Mesenchymal stem cell (in vitro differentiated cells and primary cell): ENCODE measurements around the gene ADO.

Experiments
- DNase-seq: peaks from one replicate; pipeline ENCODE4 v3.0.0-alpha.2; 2013
- H2AFZ ChIP-seq: one replicate; pipeline ENCODE4 v1.6.1; 2013; ENCODE audit warnings: low read depth, mild to moderate bottlenecking, control low read depth, inconsistent platforms, low read length, moderate library complexity
- H2AK5ac ChIP-seq: 2 replicates; pipeline ENCODE4 v1.6.1; 2013; ENCODE audit warnings: low read length, moderate library complexity, mild to moderate bottlenecking, inconsistent platforms; ENCODE audit not compliant: severe bottlenecking
- H2BK120ac ChIP-seq: one replicate; pipeline ENCODE4 v1.6.1; 2013; ENCODE audit warnings: low read depth, mild to moderate bottlenecking, inconsistent platforms, low read length, moderate library complexity
- H2BK12ac ChIP-seq, 2 experiments: one replicate each; pipeline ENCODE4 v1.6.1; 2013; ENCODE audit warnings: inconsistent platforms in 2 of 2, low read length in 2 of 2, mild to moderate bottlenecking in 2 of 2, moderate library complexity in 2 of 2, control low read depth in 1 of 2
- H2BK15ac ChIP-seq: one replicate; pipeline ENCODE4 v1.6.1; 2013; ENCODE audit warnings: mild to moderate bottlenecking, low read depth, inconsistent platforms; ENCODE audit not compliant: poor library complexity, severe bottlenecking
- H2BK5ac ChIP-seq: 2 replicates; pipeline ENCODE4 v1.6.1; 2013; ENCODE audit warnings: low read depth, mild to moderate bottlenecking, low read length, control low read depth, inconsistent platforms; ENCODE audit not compliant: poor library complexity, severe bottlenecking
- H3K14ac ChIP-seq, 2 experiments: one replicate each; pipeline ENCODE4 v1.6.1; 2013; ENCODE audit warnings: inconsistent platforms in 2 of 2, low read length in 2 of 2, control low read depth in 1 of 2, mild to moderate bottlenecking in 1 of 2, moderate library complexity in 1 of 2
- H3K18ac ChIP-seq, 2 experiments: one replicate each; pipeline ENCODE4 v1.6.1; 2013; ENCODE audit warnings: inconsistent platforms in 2 of 2, low read length in 2 of 2, control low read depth in 1 of 2, low read depth in 1 of 2, mild to moderate bottlenecking in 1 of 2
- H3K23ac ChIP-seq, 2 experiments: one replicate each; pipeline ENCODE4 v1.6.1; 2013; ENCODE audit warnings: inconsistent platforms in 2 of 2, low read length in 2 of 2, mild to moderate bottlenecking in 2 of 2, moderate library complexity in 2 of 2, control low read depth in 1 of 2
- H3K27ac ChIP-seq: 2 replicates; pipeline ENCODE4 v1.5.1; 2013; ENCODE audit warnings: mild to moderate bottlenecking, moderate library complexity, low read length, control low read depth, inconsistent platforms; ENCODE audit not compliant: poor library complexity, severe bottlenecking
- H3K27me3 ChIP-seq, 2 experiments: 2 replicates each; pipeline versions ENCODE4 v1.6.1 to v1.7.0; 2013; ENCODE audit warnings: low read length in 2 of 2, mild to moderate bottlenecking in 2 of 2, moderate library complexity in 2 of 2, control low read depth in 1 of 2, inconsistent platforms in 1 of 2; ENCODE audit not compliant: control insufficient read depth in 1 of 2, insufficient read depth in 1 of 2
- H3K36me3 ChIP-seq, 2 experiments: 2 replicates each; pipeline versions ENCODE4 v1.6.1 to v1.7.0; 2013; ENCODE audit warnings: low read length in 2 of 2, control low read depth in 1 of 2, inconsistent platforms in 1 of 2, low read depth in 1 of 2, mild to moderate bottlenecking in 1 of 2; ENCODE audit not compliant: insufficient read depth in 2 of 2, control insufficient read depth in 1 of 2
- H3K4ac ChIP-seq, 2 experiments: one replicate each; pipeline ENCODE4 v1.6.1; 2013; ENCODE audit warnings: inconsistent platforms in 2 of 2, low read length in 2 of 2, mild to moderate bottlenecking in 2 of 2, moderate library complexity in 2 of 2, control low read depth in 1 of 2, low read depth in 1 of 2
- H3K4me1 ChIP-seq: 2 replicates; pipeline ENCODE4 v1.6.1; 2013; ENCODE audit warnings: low read depth, low read length, control low read depth; ENCODE audit not compliant: control insufficient read depth, insufficient read depth
- H3K4me2 ChIP-seq: 2 replicates; pipeline ENCODE4 v1.6.1; 2013; ENCODE audit warnings: low read length, mild to moderate bottlenecking, inconsistent platforms; ENCODE audit not compliant: poor library complexity, severe bottlenecking
- H3K4me3 ChIP-seq, 2 experiments: 2 replicates each; pipeline versions ENCODE4 v1.5.1 to v1.7.0; 2013; ENCODE audit warnings: low read length in 2 of 2, mild to moderate bottlenecking in 2 of 2, control low read depth in 1 of 2, low read depth in 1 of 2; ENCODE audit not compliant: insufficient read depth in 1 of 2
- H3K79me1 ChIP-seq: replicated peaks from 2 replicates; pipeline ENCODE4 v1.6.1; 2013; ENCODE audit warnings: mild to moderate bottlenecking, control low read depth, low read length, inconsistent platforms; ENCODE audit not compliant: poor library complexity, severe bottlenecking
- H3K9ac ChIP-seq: 2 replicates; pipeline ENCODE4 v1.7.0; 2013; ENCODE audit warnings: mild to moderate bottlenecking, low read length, moderate library complexity
- H3K9me3 ChIP-seq: 2 replicates; pipeline ENCODE4 v1.7.0; 2013; ENCODE audit warnings: mild to moderate bottlenecking, low read length; ENCODE audit not compliant: control insufficient read depth
- H4K8ac ChIP-seq: one replicate; pipeline ENCODE4 v1.6.1; 2013; ENCODE audit warnings: inconsistent platforms, mild to moderate bottlenecking, low read length, moderate library complexity
- H4K91ac ChIP-seq: one replicate; pipeline ENCODE4 v1.6.1; 2013; ENCODE audit warnings: mild to moderate bottlenecking, low read length, inconsistent platforms
- WGBS: methylation state at CpG from one replicate; pipeline ENCODE4 v1.1.7; 2013; ENCODE audit warnings: mixed read lengths; 5-methylcytosine and 5-hydroxymethylcytosine counted together

The ADO gene

DNA sequence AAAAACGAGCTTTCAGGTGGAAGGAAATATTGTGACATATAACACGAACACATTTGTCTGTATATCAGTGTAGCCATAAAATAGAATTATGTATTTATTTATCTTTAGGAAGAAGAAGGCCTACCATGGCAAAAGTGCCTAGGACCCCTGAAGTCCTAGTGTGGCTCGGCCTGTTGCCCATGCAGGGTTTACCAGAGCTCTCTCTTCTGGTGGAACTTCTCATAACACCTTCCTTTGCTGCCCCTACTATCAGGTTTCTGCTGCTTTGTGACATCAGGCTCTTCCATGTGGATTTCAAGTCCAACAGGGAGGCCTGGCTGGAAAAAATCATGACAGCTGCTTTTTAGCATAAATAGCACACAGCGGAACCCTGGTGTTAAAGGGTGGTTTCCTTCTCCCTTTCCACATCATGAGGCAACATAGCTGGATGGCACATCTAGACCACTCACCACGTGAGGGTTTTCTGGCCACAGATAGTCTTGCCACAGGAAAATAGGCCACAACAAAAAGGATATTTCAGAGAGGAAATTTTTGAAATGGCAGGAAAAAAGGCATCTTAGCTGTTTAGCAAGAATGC lies 44.8 kb upstream of the ADO start:
- H2BK120ac ChIP-seq, result no peak overlapping the region
- no peaks in the 10 kb centered on the region for H3K79me1 ChIP-seq
- H4K91ac ChIP-seq, result no peak overlapping the region
- no peak overlapping the region for H2BK5ac ChIP-seq
- H4K8ac ChIP-seq, result no peak overlapping the region
- H2AK5ac ChIP-seq, result no peak overlapping the region
- H3K4ac ChIP-seq, result no peak overlapping the region
- H3K9me3 ChIP-seq, result no peaks in the 10 kb centered on the region
- H3K23ac ChIP-seq, result no peak overlapping the region
- H2BK12ac ChIP-seq, result no peak overlapping the region
- no peak overlapping the region for H3K9ac ChIP-seq
- no peak overlapping the region for H3K4me2 ChIP-seq
- H3K36me3 ChIP-seq, result no peaks in the 10 kb centered on the region
- H3K4me1 ChIP-seq, result no peaks in the 10 kb centered on the region
- no peak overlapping the region for H3K4me3 ChIP-seq
- H3K14ac ChIP-seq, result no peak overlapping the region
- no peak overlapping the region for H2BK15ac ChIP-seq
- no peak for DNase-seq
- H3K27ac ChIP-seq, result no peak overlapping the region
- WGBS, result 75% methylated on average over 4 of the region's 5 CpGs
- H3K27me3 ChIP-seq, result no peaks in the 10 kb centered on the region
- H2AFZ ChIP-seq, result no peak overlapping the region
- H3K18ac ChIP-seq, result no peak overlapping the region

DNA sequence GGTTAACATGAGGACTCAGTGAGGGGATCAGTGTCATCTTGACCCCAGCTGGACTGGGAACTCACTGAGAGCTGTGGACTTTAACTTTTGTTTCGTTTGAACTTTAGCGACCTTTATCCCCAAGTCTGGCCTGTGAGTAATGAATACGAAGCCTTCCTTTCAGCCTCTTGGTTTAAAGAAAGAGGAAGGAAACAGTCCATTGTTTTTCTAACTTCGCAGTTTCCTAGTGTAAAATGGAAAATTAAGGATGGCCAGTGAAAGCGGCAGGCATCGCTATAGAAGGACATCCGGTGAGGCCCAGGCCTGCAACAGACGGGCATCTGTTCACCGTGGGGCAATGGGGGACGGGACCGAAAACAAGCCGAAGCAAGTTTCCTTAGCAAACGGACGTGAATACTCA lies 44.1 kb upstream of the ADO start:
- Histone ChIP-seq H3K36me3 (no peaks in the 10 kb centered on the region), H4K91ac (no peak overlapping the region), H2AK5ac (no peak overlapping the region), H4K8ac (no peak overlapping the region), H3K4me1 (no peaks in the 10 kb centered on the region), H3K79me1 (no peaks in the 10 kb centered on the region), H3K9ac (no peak overlapping the region), H2BK120ac (no peak overlapping the region), H2BK15ac (no peak overlapping the region), H2BK12ac (no peak overlapping the region), H2BK5ac (no peak overlapping the region), H3K4me3 (no peak overlapping the region), H2AFZ (no peak overlapping the region), H3K9me3 (no peaks in the 10 kb centered on the region), H3K14ac (no peak overlapping the region), H3K4me2 (no peak overlapping the region), H3K27me3 (no peaks in the 10 kb centered on the region), H3K18ac (no peak overlapping the region), H3K4ac (no peak overlapping the region), H3K27ac (no peak overlapping the region), H3K23ac (no peak overlapping the region)
- WGBS, result 91% methylated on average over 14 of the region's 14 CpGs
- DNase-seq, result no peak

DNA sequence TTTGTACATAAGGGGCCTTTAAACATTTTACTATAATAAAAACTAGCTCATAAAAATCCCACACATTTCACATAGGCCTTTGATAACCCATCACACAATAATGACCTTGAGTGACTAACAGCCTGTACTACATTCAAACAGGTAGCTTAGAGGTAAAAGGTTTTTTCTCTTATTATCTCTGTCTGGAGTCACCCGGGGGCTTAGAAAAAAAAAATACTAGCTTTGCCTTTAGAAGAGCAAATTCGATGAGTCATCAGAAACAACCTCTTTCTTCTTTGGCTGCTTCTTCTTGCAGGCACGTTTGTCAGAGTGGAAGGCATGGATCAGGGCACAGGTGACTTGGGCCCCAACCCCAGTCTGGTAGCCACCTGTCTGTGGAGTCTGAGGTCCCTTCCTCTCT lies 43.4 kb upstream of the ADO start:
- no peak overlapping the region for H2AFZ ChIP-seq
- no peak overlapping the region for H3K23ac ChIP-seq
- no peak overlapping the region for H3K4me2 ChIP-seq
- no peak overlapping the region for H3K14ac ChIP-seq
- H2BK12ac ChIP-seq, result no peak overlapping the region
- no peak overlapping the region for H4K91ac ChIP-seq
- DNase-seq, result no peak
- no peak overlapping the region for H2BK120ac ChIP-seq
- no peak overlapping the region for H2BK5ac ChIP-seq
- no peaks in the 10 kb centered on the region for H3K79me1 ChIP-seq
- H3K4me1 ChIP-seq, result no peaks in the 10 kb centered on the region
- H3K27me3 ChIP-seq, result no peaks in the 10 kb centered on the region
- no peak overlapping the region for H3K9ac ChIP-seq
- no peak overlapping the region for H3K4ac ChIP-seq
- 81% methylated on average over 3 of the region's 3 CpGs for WGBS
- no peaks in the 10 kb centered on the region for H3K36me3 ChIP-seq
- H2BK15ac ChIP-seq, result no peak overlapping the region
- H3K27ac ChIP-seq, result no peak overlapping the region
- no peak overlapping the region for H2AK5ac ChIP-seq
- H4K8ac ChIP-seq, result no peak overlapping the region
- no peaks in the 10 kb centered on the region for H3K9me3 ChIP-seq
- no peak overlapping the region for H3K18ac ChIP-seq
- no peak overlapping the region for H3K4me3 ChIP-seq

DNA sequence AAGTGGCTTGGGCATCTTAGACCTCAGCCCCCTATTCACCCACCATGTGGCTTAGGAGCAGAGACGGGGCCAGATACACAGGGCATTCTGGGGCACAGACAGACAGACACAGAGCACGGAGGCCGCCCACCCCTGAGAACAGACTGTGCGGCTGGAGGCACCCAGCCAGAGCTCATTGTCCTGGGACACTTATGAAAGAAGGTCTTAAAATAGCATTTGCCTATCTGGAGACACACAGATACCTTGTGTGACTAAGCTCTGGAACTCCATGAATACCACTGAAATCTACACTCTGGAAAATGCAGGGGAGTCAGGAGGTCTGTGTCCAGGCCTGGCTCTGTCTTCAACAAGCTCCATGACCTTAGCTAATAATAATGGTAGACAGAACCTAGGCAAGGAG lies 41.4 kb upstream of the ADO start:
- Histone ChIP-seq H3K4me1 (no peaks in the 10 kb centered on the region), H3K9ac (no peak overlapping the region), H4K8ac (no peak overlapping the region), H3K36me3 (no peaks in the 10 kb centered on the region), H3K79me1 (no peaks in the 10 kb centered on the region), H2BK12ac (no peak overlapping the region), H2BK15ac (no peak overlapping the region), H3K27me3 (no peaks in the 10 kb centered on the region), H3K9me3 (no peaks in the 10 kb centered on the region), H3K4ac (no peak overlapping the region), H2BK120ac (no peak overlapping the region), H2AFZ (no peak overlapping the region), H3K18ac (no peak overlapping the region), H4K91ac (no peak overlapping the region), H2AK5ac (no peak overlapping the region), H3K14ac (no peak overlapping the region), H2BK5ac (no peak overlapping the region), H3K4me3 (no peak overlapping the region), H3K27ac (no peak overlapping the region), H3K23ac (no peak overlapping the region), H3K4me2 (no peak overlapping the region)
- WGBS, result 94% methylated on average over 4 of the region's 4 CpGs
- DNase-seq, result no peak
